ENCODE results near the gene LMBR1L.

- TF ChIP-seq ZBTB40 (IDR thresholded peaks at IDR 0.05; ENCODE audit: borderline replicate concordance) = no peak
- TF ChIP-seq MXI1 (IDR thresholded peaks at IDR 0.05; ENCODE audit: low read depth, low read length) = no peak
- TF ChIP-seq IRF5 (IDR thresholded peaks at IDR 0.05; ENCODE audit: borderline replicate concordance) = no peak
- no peak for TF ChIP-seq ASH2L (IDR thresholded peaks at IDR 0.05; ENCODE audit: borderline replicate concordance, low read depth)
- no peak for TF ChIP-seq ZSCAN29 (IDR thresholded peaks at IDR 0.05)
- TF ChIP-seq, protein P1, sequence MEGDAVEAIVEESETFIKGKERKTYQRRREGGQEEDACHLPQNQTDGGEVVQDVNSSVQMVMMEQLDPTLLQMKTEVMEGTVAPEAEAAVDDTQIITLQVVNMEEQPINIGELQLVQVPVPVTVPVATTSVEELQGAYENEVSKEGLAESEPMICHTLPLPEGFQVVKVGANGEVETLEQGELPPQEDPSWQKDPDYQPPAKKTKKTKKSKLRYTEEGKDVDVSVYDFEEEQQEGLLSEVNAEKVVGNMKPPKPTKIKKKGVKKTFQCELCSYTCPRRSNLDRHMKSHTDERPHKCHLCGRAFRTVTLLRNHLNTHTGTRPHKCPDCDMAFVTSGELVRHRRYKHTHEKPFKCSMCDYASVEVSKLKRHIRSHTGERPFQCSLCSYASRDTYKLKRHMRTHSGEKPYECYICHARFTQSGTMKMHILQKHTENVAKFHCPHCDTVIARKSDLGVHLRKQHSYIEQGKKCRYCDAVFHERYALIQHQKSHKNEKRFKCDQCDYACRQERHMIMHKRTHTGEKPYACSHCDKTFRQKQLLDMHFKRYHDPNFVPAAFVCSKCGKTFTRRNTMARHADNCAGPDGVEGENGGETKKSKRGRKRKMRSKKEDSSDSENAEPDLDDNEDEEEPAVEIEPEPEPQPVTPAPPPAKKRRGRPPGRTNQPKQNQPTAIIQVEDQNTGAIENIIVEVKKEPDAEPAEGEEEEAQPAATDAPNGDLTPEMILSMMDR (IDR thresholded peaks at IDR 0.05 in 2 of 3, conservative IDR thresholded peaks at IDR 0.05 in 1 of 3; ENCODE audit: control insufficient read depth in 2 of 3, extremely low read depth in 1 of 3, insufficient read depth in 1 of 3, low read depth in 3 of 3, low read length in 3 of 3) = no peak
- TF ChIP-seq SIN3A (IDR thresholded peaks at IDR 0.05; ENCODE audit: low read depth, low read length) = no peak
- TF ChIP-seq, protein P2, sequence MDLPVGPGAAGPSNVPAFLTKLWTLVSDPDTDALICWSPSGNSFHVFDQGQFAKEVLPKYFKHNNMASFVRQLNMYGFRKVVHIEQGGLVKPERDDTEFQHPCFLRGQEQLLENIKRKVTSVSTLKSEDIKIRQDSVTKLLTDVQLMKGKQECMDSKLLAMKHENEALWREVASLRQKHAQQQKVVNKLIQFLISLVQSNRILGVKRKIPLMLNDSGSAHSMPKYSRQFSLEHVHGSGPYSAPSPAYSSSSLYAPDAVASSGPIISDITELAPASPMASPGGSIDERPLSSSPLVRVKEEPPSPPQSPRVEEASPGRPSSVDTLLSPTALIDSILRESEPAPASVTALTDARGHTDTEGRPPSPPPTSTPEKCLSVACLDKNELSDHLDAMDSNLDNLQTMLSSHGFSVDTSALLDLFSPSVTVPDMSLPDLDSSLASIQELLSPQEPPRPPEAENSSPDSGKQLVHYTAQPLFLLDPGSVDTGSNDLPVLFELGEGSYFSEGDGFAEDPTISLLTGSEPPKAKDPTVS (IDR thresholded peaks at IDR 0.05; ENCODE audit: low read depth, low read length) = no peak
- TF ChIP-seq SP1 (IDR thresholded peaks at IDR 0.05; ENCODE audit: low read depth, low read length) = no peak
- no peak for TF ChIP-seq TAF1 (IDR thresholded peaks at IDR 0.05; ENCODE audit: borderline replicate concordance, low read depth, low read length)
- TF ChIP-seq MYC (IDR thresholded peaks at IDR 0.05; ENCODE audit: insufficient read depth, insufficient read length, insufficient replicate concordance, low read length, severe bottlenecking) = no peak
- no peak for TF ChIP-seq BHLHE40 (IDR thresholded peaks at IDR 0.05; ENCODE audit: borderline replicate concordance in 1 of 2, low read depth in 2 of 2, low read length in 1 of 2)
- TF ChIP-seq CHD2 (IDR thresholded peaks at IDR 0.05; ENCODE audit: borderline replicate concordance, low read depth, low read length) = no peak
- no peak for TF ChIP-seq HDAC6 (IDR thresholded peaks at IDR 0.05; ENCODE audit: unreplicated experiment)
Observed at GRCh38 chr12:49126852-49127763, 16.5 kb upstream of the LMBR1L start.

Data from GM12878 (cell line).